Measurements from ENCODE around the gene WDR46. TPM values are rescaled to one million over a fixed set of nuclear protein-coding genes. Genes with fewer than 3 reads are reported as not detected.
A peak's percentile ranks its signal among the peaks of the same experiment; 100 is the strongest.

The WDR46 gene
- total and polyA plus RNA-seq, 2 of the 8 experiments (the other 6 are each of a cell fraction or from before 2014, with no cell fraction given) = 69.7 to 91.0 TPM

- TF ChIP-seq ATF2 (IDR thresholded peaks at IDR 0.05; ENCODE audit: low read length) = peak; percentile 42; the same call in 1 of the 2 replicates
- no peak for TF ChIP-seq BACH1 (IDR thresholded peaks at IDR 0.05; ENCODE audit: low read length)
- TF ChIP-seq CBX5 (IDR thresholded peaks at IDR 0.05; ENCODE audit: low read depth, low read length) = no peak
- TF ChIP-seq GTF2F1 (IDR thresholded peaks at IDR 0.05; ENCODE audit: borderline replicate concordance, low read depth, low read length) = no peak
- no peak for TF ChIP-seq TAF7 (optimal IDR thresholded peaks at IDR 0.05; ENCODE audit: borderline replicate concordance, low read depth, low read length)
- TF ChIP-seq CREB1 (IDR thresholded peaks at IDR 0.05) = 0 out of 2 replicates have a peak, but pooled peaks have one; percentile 26
- TF ChIP-seq MAFK (IDR thresholded peaks at IDR 0.05; ENCODE audit: low read depth, low read length) = no peak
- TF ChIP-seq CHD1 (IDR thresholded peaks at IDR 0.05; ENCODE audit: low read depth, low read length) = no peak
- TF ChIP-seq CHD2 (IDR thresholded peaks at IDR 0.05; ENCODE audit: low read length) = no peak
- TF ChIP-seq RXRA (IDR thresholded peaks at IDR 0.05; ENCODE audit: insufficient read depth, low read depth, low read length) = no peak
- TF ChIP-seq TEAD4 (IDR thresholded peaks at IDR 0.05; ENCODE audit: low read depth, low read length) = no peak
- no peak for TF ChIP-seq POU5F1 (IDR thresholded peaks at IDR 0.05; ENCODE audit: low read depth, low read length)
- TF ChIP-seq EP300 (IDR thresholded peaks at IDR 0.05; ENCODE audit: borderline replicate concordance in 1 of 2, low read depth in 2 of 2, low read length in 2 of 2) = no peak
- no peak for TF ChIP-seq SIX5 (IDR thresholded peaks at IDR 0.05; ENCODE audit: low read depth, low read length)
- TF ChIP-seq SUZ12 (IDR thresholded peaks at IDR 0.05; ENCODE audit: low read length) = no peak
- no peak for TF ChIP-seq NANOG (IDR thresholded peaks at IDR 0.05; ENCODE audit: insufficient read depth, low read depth, low read length, poor library complexity, severe bottlenecking)
- no peak for TF ChIP-seq NRF1 (IDR thresholded peaks at IDR 0.05; ENCODE audit: low read depth, low read length)
Observed at GRCh38 chr6:33297406-33297955, 8.4 kb upstream of the WDR46 start (continued).
